Measurements from ENCODE around the gene ING3.

The ING3 gene

DNA sequence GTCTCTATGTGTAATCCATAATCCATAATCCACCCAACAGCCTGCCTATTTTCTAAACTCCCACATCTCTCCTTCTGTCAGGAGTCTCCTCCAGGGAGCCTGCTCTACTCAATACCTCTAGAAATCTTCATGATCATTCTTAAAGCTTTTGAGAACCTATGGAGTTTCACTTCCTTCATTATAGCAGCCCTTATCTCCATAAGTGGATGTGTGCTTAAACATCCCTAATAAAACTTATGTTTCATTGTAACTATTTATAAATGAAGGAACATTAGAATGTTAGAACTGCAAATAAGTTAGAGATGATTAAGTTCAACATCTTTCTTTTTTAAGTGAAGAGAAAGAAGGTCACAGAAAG, 46.4 kb downstream of the ING3 start:
- no peak for TF ChIP-seq ZFP3 (tag by site-specific recombination; IDR thresholded peaks at IDR 0.05; ENCODE audit: low read depth)
- TF ChIP-seq TRIM28 (IDR thresholded peaks at IDR 0.05; ENCODE audit: borderline replicate concordance, low read length), result no peak
- TF ChIP-seq ZNF830 (tag by site-specific recombination; IDR thresholded peaks at IDR 0.05; ENCODE audit: low read depth), result no peak
- POLR2A ChIA-PET, result no interaction called here
- H3K36me3 ChIP-seq (ENCODE audit: control insufficient read depth in 2 of 2, insufficient read depth in 1 of 2, low read length in 2 of 2), result no peaks in the 10 kb centered on the region
- no peak overlapping the region for H3K27ac ChIP-seq (ENCODE audit: extremely low read depth, low read depth, low read length)
- no peaks in the 10 kb centered on the region for H3K4me1 ChIP-seq (ENCODE audit: control insufficient read depth, insufficient read depth, low read length)
- no peak overlapping the region for H3K4me3 ChIP-seq (ENCODE audit: low read depth, low read length)
- CTCF ChIA-PET, result interaction anchor here (1.4 to 6.1 kb wide), 2 partner anchors 8 to 10 kb away, joined by 14 to 40 read pairs; partner anchors contain the start of gene CPED1
- no peaks in the 10 kb centered on the region for H3K9me3 ChIP-seq (ENCODE audit: control insufficient read depth, insufficient read depth, low read depth, low read length)

DNA sequence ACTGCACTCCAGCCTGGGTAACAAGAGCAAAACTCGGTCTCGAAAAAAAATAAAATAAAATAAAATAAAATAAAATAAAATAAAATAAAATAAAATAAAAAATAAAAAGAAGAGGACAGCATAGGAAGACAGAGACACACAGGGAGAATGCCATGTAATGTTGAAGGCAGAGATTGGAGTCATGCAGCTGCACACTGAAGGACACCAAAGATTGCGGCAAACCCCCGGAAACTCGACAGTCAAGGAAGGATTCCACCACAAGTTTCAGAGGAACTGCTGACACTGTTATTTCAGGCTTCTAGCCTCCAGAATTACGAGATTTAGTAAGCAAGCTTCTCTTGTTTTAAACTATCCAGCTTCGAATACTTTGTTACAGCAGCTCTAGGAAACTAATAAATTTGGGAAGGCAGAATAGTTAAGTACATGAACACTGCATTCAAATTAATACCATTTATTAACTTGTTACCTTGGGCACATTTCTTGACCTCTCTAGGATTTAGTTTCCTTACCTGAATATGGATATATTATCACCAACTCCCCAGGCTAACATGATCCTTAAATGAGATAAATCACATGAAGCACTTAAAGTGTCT, 47.4 kb downstream of the ING3 start:
- no peak overlapping the region for H3K27ac ChIP-seq (ENCODE audit: extremely low read depth, low read depth, low read length)
- POLR2A ChIA-PET, result no interaction called here
- CTCF ChIA-PET, result interaction anchor here (0.7 to 6.1 kb wide), 5 partner anchors 9 to 83 kb away, joined by 3 to 40 read pairs (median 7); partner anchors contain the start of gene CPED1
- no peak overlapping the region for H3K4me3 ChIP-seq (ENCODE audit: low read depth, low read length)
- TF ChIP-seq ZNF350 (tag by site-specific recombination; IDR thresholded peaks at IDR 0.05) (no peak), ZNF10 (tag by site-specific recombination; IDR thresholded peaks at IDR 0.05) (no peak), TCF7L2 (IDR thresholded peaks at IDR 0.05; ENCODE audit: borderline replicate concordance, low read depth, low read length) (no peak), ZNF558 (tag by site-specific recombination; IDR thresholded peaks at IDR 0.05) (no peak), ZNF114 (tag by site-specific recombination; IDR thresholded peaks at IDR 0.05) (no peak), ZNF510 (tag by site-specific recombination; IDR thresholded peaks at IDR 0.05; ENCODE audit: insufficient replicate concordance) (no peak), ZNF292 (tag by site-specific recombination; IDR thresholded peaks at IDR 0.05; ENCODE audit: borderline replicate concordance, low read depth) (no peak), ZNF830 (tag by site-specific recombination; IDR thresholded peaks at IDR 0.05; ENCODE audit: low read depth) (no peak)
- TF ChIP-seq, protein P1, sequence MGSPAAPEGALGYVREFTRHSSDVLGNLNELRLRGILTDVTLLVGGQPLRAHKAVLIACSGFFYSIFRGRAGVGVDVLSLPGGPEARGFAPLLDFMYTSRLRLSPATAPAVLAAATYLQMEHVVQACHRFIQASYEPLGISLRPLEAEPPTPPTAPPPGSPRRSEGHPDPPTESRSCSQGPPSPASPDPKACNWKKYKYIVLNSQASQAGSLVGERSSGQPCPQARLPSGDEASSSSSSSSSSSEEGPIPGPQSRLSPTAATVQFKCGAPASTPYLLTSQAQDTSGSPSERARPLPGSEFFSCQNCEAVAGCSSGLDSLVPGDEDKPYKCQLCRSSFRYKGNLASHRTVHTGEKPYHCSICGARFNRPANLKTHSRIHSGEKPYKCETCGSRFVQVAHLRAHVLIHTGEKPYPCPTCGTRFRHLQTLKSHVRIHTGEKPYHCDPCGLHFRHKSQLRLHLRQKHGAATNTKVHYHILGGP (tag by site-specific recombination; IDR thresholded peaks at IDR 0.05), result no peak
- TF ChIP-seq, protein P2, sequence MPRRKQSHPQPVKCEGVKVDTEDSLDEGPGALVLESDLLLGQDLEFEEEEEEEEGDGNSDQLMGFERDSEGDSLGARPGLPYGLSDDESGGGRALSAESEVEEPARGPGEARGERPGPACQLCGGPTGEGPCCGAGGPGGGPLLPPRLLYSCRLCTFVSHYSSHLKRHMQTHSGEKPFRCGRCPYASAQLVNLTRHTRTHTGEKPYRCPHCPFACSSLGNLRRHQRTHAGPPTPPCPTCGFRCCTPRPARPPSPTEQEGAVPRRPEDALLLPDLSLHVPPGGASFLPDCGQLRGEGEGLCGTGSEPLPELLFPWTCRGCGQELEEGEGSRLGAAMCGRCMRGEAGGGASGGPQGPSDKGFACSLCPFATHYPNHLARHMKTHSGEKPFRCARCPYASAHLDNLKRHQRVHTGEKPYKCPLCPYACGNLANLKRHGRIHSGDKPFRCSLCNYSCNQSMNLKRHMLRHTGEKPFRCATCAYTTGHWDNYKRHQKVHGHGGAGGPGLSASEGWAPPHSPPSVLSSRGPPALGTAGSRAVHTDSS (tag by site-specific recombination; IDR thresholded peaks at IDR 0.05), result no peak
- TF ChIP-seq, protein P3, sequence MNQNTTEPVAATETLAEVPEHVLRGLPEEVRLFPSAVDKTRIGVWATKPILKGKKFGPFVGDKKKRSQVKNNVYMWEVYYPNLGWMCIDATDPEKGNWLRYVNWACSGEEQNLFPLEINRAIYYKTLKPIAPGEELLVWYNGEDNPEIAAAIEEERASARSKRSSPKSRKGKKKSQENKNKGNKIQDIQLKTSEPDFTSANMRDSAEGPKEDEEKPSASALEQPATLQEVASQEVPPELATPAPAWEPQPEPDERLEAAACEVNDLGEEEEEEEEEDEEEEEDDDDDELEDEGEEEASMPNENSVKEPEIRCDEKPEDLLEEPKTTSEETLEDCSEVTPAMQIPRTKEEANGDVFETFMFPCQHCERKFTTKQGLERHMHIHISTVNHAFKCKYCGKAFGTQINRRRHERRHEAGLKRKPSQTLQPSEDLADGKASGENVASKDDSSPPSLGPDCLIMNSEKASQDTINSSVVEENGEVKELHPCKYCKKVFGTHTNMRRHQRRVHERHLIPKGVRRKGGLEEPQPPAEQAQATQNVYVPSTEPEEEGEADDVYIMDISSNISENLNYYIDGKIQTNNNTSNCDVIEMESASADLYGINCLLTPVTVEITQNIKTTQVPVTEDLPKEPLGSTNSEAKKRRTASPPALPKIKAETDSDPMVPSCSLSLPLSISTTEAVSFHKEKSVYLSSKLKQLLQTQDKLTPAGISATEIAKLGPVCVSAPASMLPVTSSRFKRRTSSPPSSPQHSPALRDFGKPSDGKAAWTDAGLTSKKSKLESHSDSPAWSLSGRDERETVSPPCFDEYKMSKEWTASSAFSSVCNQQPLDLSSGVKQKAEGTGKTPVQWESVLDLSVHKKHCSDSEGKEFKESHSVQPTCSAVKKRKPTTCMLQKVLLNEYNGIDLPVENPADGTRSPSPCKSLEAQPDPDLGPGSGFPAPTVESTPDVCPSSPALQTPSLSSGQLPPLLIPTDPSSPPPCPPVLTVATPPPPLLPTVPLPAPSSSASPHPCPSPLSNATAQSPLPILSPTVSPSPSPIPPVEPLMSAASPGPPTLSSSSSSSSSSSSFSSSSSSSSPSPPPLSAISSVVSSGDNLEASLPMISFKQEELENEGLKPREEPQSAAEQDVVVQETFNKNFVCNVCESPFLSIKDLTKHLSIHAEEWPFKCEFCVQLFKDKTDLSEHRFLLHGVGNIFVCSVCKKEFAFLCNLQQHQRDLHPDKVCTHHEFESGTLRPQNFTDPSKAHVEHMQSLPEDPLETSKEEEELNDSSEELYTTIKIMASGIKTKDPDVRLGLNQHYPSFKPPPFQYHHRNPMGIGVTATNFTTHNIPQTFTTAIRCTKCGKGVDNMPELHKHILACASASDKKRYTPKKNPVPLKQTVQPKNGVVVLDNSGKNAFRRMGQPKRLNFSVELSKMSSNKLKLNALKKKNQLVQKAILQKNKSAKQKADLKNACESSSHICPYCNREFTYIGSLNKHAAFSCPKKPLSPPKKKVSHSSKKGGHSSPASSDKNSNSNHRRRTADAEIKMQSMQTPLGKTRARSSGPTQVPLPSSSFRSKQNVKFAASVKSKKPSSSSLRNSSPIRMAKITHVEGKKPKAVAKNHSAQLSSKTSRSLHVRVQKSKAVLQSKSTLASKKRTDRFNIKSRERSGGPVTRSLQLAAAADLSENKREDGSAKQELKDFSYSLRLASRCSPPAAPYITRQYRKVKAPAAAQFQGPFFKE (tag by site-specific recombination; IDR thresholded peaks at IDR 0.05; ENCODE audit: borderline replicate concordance), result no peak
- H3K4me1 ChIP-seq (ENCODE audit: control insufficient read depth, insufficient read depth, low read length), result no peaks in the 10 kb centered on the region
- no peaks in the 10 kb centered on the region for H3K36me3 ChIP-seq (ENCODE audit: control insufficient read depth in 2 of 2, insufficient read depth in 1 of 2, low read length in 2 of 2)
- H3K9me3 ChIP-seq (ENCODE audit: control insufficient read depth, insufficient read depth, low read depth, low read length), result no peaks in the 10 kb centered on the region
